HG02571 (cell line): ENCODE measurements around the gene RAB8A.

Experiments
- ATAC-seq: cut with Tn5 transposase; IDR thresholded peaks from one replicate; pipeline ENCODE4 v1.9.1; 2021; ENCODE audit warnings: mild to moderate bottlenecking, moderate library complexity; ENCODE audit not compliant: unreplicated experiment

RAB8A gene

DNA sequence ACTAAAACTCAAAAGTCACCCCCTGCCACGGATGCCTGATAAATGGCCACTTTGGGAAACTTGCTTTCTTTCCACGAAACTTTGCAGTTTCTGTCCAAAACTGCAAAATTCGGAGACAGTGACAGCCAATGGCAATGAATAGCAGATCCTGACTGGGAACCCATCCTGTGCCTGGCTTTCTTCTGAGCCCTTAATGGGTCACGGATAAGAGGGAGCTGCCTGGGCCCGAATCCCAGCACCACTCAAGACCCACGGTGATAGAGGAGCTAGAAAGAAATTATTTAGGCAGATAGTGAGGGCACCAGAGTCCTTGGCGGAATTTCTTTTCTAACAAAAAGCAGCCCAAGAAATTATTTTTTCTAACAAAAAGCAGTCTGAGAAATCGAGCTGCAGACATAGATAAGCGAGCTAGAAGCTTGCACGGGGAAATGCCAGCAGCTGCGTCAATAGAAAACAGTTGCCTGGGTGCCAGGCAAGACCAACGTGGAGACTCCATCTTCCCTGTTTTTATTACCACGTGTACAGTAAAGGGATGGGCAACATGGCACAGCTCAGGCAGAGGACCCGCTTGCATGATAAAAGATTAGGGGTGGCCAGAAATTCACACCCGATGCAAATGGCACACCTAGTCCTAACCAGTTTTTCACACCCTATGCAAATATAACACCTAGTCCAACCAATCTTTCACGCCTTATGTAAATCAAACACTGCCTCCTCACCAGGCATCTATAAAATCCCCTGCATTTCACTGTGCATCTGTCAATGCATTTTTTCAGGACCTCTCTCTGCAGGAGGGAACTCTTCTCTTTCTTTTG is 24.7 kb downstream of the RAB8A start:
- no peak for ATAC-seq

DNA sequence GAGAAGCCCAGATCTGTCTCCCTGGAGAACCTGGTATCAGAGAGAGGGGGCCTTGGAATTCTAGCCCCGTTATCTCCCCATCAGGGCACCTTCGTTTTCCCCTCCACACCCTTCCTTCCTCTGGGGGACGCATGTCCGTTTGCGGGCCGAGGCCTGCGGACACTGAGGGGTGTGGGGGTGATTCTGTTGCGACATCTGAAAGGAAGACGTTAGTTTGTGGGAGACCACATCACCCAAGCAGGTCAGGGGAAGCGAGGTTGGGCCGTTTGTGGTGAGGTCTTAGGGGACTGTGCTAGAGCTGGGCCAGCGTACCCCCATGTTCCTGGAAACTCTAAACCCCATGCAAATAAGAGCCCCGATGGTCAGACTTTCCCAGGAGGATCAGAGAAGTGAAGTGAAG is 28.1 kb downstream of the RAB8A start:
- no peak for ATAC-seq

DNA sequence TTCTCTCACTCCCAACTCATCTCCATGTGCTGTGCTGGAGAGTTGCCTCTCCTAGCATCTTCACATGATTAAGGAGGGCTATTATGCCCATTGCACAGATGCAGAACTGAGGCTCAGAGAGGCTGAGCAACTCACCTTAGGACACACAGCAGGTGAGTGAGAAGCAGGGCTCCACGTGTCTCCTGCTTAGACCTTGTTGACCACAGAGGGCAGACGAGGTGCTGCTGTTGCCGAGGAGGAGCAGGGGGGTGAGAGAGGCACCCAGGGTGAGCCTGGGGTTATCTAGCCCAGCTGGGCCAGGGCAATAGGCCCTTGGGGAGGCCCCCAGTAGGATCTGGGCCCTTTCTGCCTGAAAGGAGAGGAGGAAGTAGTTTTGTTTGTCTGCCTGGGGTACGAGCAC is 29.4 kb downstream of the RAB8A start:
- no peak for ATAC-seq

DNA sequence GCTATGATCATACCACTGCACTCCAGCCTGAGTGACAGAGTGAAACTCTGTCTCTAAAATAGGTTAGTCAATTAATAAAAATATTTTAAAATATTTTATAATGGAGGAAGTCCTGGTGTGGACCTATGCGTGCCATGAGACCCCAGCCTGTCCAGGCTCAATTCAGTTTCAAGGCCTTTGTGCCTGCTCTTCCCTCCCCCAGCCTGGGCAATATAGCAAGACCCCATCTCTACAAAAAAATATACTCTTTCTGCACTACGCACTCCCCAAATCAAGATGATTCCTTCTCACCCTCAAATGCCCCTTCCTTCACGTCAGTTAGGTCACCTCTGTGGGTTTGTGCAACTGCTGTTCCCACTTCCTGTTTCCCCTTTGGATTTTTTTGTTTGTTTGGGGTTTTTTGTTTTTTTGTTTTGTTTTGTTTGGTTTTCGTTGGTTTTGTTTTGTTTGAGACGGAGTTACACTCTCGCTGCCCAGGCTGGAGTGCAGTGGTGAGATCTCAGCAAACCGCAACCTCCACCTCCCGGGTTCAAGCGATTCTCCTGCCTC is 30.4 kb downstream of the RAB8A start:
- no peak for ATAC-seq

DNA sequence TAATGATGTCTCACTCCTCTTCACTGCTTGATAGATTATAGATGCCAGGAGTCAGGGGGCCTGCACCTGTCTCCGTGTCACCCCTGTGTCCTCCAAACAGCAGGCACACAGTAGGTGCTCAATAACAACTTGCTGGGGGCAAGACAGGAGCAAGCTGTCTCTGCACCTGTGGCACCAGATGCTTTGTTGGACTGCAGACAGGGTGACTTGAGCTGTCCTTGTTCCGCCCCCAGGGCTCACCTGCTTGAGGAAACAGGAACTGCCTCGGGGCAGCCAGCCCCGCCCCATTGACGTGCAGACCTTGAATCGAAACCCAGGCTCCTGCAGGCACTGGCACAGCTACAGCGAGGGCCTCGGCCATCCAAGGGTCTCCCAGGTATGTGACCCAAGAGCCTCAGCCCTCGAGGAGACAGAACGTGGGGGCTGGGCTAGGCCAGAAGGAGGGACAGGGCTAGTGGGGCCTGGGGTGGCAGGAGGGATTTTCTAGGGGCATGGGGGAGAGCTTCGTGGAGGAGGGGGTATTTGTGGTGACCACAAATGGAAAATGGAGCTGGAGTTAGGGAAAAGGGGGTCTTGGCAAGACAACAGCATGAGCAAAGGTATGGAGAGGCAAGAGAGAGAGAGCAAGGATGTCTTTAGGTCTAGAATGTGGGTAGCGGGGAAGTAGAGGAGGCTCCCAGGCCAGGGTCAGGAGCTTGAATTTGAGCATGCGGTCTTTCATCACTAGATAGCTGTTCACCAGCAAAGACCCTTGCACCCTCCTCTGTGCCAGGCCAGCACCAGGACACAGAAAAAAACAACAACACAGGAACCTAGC is 31.9 kb downstream of the RAB8A start, which contains the start of gene HSH2D:
TSS of gene HSH2D (plus strand) at position 287 of the 817 bp plus-strand sequence. CDS start 5,066 bp downstream, outside the sequence.
- ATAC-seq, result no peak

DNA sequence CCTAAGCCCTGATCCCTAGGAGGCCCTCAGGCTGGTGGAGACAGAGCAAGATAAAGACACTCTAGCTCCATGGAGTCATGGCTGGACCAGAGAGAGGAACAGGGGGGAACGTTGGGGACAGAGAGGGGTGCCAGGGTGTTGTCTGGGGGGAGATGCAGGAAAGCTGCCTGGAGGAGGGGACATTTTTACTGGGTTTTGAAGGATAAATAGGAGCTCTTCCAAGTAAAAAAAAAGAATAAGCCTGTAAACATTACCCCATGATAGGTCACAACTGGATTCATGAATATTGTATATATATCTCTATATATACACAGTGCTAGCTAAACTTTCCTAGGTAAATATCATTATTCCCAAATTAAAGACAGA is 32.5 kb downstream of the RAB8A start:
- no peak for ATAC-seq

DNA sequence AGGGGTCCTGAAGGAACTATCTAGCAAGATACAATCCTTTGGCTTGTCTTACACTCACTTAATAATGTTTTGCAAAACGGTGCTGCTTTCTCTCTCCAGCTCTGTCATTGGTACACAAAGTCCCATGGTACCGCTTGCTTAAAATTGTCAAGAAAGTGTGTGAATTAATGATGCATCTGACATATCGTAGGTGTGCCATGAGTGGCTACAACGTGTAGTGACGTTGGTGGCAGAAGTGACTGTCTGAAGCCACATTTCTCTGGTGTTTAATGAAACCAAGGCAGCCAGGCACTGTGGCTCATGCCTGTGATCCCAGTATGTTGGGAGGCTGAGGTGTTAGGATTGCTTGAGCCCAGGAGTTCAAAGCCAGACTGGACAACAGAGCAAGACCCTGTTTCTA is 34.4 kb downstream of the RAB8A start:
- ATAC-seq, result no peak

DNA sequence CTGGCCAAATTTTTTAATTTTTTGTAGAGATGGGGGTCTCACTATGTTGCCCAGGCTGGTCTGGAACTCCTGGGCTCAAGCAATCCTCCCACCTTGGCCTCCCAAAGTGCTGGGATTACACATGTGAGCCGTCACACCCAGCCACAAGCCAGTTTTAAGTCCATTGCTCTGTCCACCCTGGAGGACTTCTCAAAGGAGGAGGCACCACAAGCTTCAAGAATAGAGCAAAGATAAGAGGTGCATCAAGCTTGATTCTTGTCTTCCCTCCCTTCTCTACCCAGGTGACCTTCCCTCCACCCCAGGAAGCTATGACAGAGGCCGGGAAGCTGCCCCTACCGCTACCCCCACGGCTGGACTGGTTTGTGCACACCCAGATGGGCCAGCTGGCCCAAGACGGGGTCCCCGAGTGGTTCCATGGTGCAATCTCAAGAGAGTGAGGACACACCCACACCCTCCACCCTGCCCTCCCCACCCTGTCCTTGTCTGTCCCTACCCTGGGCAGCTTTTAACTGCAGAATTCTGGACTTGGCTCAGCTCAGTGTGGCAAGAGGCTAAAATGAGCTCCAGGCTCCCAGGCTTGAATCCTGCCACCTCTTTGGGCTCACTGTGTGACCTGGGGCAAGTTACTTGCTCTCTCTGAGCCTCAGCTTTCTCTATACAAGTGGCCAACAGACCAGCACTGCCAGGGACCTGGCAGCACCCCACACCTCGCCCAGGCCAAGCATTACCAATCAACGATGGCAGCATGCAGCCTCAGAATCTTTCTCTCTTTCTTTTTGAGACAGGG is 36.9 kb downstream of the RAB8A start:
- ATAC-seq, result no peak

DNA sequence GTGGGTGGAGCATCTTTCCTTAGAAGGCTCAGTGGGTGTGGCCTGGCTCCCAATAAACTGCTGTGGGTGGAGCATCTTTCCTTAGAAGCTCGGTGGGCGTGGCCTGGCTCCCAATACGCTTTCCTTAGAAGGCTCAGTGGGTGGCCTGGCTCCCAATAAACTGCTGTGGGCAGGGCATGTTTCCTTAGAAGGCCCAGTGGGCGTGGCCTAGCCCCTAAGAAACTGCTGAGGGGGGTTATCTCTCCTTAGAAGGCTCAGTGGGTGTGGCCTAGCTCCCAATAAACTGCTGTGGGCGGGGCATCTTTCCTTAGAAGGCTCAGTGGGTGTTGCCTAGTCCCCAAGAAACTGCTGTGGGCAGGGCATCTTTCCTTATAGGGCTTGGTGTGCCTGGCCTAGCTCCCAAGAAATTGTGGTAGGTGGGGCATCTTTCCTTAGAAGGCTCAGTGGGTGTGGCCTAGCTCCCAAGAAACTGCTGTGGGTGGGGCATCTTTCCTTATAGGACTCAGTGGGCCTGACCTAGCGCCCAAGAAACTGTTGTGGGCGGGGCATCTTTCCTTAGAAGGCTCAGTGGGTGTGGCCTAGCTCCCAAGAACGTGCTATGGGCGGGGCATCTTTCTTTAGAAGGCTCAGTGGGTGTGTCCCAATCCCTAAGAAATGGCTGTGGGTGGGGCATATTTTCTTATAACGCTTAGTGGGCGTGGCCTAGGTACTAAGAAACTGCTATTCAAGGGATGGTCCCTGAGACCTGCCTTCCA is 42.1 kb downstream of the RAB8A start:
- no peak for ATAC-seq

DNA sequence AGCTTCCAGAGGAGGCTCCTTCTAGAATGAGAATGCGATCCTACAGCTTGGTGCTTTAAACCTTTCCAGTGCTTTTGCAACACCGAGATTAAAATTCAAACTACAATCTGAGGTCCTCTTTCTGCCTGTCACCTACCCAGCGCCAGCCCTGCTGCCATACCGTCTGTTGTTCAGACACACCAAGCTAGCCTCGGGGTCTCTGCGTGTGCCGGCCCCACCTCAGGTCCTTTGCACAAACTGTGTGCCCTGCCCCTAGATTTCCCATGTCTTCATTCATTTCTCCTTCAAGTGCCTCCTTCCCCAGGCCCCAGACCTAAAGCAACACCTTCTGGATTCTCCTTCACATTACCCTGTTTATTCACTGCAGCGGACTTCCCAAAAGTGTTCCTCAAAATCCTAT is 42.9 kb downstream of the RAB8A start:
- no peak for ATAC-seq

DNA sequence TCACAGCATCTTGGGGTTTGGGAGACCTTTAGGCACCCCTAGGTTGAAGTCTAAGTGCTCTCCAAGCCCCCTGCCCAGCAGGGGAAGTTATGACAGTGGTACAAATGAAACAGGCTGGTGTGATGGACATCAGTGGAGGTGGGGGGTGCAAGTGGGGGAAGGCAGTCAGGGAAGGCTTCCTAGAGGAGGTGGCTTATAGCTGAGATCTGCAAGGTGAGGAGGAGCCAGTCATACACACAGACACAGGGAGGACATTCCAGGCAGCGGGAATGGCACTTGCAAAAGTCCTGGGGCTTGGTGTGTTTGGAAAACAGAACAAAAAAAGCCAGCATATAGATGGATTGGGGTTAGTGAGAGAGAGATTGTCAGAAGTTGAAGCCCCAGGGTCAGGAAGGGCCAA is 43.4 kb downstream of the RAB8A start:
- ATAC-seq, result no peak

DNA sequence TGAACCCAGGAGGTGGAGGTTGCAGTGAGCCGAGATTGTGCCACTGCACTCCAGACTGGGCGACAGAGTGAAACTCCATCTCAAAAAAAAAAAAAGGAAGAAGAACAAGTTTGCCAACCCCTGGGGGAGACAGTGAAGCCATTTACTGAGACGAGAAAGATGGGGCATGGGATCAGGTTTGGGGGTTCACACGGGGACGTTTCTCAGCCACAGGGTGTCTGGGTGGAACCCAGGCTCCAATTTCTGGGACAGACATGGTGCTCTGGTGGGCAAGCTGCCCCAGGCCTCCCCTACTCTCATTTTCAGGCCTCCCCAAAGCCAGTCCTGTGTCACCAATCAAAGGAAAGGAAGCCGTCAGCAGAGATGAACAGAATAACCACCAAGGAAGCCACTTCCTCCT is 45.2 kb downstream of the RAB8A start:
- no peak for ATAC-seq

DNA sequence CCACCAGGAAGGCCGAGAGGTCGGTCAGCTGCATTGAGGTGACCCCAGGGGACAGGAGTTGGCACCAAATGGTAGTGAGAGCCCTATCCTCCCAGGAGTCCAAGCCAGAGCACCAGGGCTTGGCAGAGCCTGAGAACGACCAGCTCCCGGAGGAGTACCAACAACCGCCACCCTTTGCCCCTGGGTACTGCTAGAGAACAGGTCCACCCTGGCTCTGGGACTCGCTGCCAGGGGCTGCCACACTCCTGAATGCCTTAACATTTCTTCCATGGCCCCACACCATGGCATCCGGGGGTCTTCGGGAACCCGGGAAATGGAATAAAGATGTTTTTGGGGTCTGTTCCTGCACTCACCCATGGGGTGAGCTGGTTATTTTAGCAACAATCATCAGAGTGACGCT is 45.9 kb downstream of the RAB8A start:
- no peak for ATAC-seq

DNA sequence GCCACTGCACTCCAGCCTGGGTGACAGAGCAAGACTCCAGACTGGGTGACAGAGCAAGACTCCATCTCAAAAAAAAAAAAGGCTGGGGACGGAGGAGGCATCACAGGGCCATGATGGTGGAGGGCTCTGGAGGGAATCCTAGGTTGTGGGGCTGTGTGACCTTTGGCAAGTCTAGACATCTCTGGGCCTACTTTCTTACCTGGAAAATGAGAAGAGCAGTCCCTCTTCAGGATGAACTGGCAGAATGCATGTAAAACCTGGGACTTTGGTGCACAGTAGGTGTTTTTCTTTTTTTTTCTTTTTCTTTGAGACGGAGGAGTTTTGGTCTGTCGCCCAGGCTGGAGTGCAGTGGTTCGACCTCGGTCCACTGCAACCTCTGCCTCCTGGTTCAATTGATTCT is 48.0 kb downstream of the RAB8A start:
- ATAC-seq, result no peak

DNA sequence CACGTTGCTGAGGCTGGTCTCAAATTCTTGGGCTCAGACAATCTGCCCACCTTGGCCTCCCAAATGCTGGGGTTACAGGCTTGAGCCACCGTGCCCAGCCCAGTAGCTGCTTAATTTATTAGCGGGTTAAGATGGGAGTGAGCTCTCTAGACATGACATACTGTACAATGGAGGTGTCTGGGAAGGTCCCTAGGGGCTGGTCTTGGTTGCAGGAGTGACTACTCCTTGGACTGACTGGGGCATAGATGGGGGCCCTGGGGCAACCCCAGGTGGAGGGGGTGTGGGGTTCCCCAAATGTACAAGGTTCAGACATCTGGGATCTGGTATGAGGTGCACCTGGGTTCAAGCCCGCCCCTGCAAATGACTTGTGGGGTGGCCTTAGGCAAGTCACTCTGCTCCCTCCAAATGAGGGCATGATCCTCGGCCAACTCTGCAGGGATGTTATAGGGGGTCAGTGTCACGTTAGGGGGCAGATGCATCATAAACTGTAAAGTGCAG is 48.8 kb downstream of the RAB8A start:
- no peak for ATAC-seq

DNA sequence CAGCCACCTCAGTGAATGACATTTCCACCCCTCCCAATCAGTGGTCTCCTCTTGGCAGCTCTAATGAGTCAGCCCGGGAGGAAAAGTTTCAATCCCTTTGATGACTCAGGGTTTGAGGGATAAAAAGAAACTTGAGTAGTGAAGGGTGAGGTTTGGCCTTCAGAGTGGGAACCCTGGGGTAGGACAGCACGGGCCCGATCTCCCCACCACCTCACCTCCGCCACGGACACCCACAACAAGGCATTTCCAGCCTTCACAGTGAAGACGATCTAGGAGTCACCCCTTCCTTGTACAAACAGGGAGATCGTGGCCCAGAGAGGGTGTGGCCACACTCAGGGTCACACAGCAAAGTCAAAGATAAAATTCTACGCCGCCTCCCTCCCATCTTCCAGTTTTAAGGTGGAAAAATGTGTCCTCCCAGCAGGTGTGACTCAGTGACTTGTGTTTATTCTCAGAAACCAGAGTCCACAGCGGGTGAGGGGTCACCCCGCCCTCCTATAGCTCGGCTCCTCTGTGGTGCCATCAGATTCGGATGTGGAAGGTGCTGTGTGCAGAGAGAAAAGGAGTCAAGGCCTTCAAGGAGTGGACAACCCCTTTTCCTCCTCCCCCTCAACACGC is 49.4 kb downstream of the RAB8A start:
- ATAC-seq, result no peak

DNA sequence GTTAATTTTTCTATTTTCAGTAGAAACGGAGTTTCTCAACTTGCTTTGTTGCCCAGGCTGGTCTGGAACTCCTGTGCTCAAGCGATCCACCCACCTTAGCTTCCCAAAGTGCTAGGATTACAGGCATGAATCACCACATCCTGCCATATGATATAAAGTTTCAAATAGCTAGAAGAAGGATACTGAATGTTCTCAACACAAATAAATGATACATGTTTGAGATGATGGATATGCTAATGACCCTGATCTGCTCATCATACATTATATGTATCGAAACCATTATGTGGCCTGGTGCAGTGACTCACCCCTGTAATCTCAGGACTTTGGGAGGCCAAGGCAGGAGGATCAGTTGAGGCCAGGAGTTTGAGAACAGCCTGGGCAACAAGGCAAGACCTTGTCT is 50.2 kb downstream of the RAB8A start:
- no peak for ATAC-seq

DNA sequence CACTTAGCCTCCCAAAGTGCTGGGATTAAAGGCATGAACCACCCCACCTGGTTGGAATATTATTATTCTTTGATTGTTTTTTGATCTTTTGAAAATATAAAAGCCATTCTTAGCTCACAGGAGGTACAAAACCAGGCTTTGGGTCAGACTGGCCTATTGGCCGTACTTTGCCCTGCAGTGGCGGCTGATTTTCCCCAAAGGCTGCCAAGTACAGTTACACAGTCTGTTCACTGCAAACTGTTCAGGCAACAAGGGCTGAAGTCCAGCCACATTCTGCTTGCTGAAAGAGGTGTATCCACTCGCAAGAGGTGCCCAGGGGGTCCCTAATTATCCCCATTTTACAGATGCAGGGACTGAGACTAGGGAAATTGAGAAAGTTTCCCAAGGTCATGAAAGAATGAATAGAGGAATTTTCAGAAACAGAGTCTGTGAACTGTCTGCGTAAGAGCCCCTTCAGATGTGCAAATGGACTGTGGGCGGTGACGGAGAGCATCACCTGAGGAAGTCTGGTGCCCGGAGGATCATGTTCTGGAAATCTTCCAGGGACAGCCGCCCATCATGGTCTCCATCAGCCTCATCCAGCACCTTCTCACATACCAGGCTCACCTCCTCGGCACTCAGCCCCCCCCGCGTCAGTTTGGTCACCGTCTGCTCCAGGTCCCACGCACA is 52.7 kb downstream of the RAB8A start:
- no peak for ATAC-seq

DNA sequence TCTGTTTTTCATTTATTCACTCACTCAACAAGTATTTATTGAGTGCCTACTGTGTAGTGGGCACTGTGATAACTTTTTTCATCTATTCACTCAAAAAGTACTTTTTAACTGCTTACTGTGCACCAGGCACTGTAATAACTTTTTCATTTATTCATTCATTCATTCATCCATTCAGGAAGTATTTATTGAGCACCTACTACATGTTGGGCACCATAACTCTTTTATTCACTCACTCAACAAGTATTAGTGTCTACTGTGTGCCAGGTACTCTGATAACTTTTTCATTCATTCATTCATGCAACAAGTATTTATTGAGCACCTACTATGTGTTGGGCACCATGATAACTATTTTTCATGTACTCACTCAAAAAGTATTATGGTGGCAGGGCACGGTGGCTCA is 54.7 kb downstream of the RAB8A start:
- ATAC-seq, result no peak
